Subcutaneous abdominal adipose tissue (tissue), 5 donors: ENCODE data around the gene TOMM20.
A peak's percentile ranks its signal among the peaks of the same experiment; 100 is the strongest.

Experiments used
- H3K27ac ChIP-seq: one replicate; pipeline ENCODE4 v1.7.0; 2013; ENCODE audit warnings: low read depth, mild to moderate bottlenecking, inconsistent platforms, low read length, moderate library complexity
- H3K27me3 ChIP-seq, 5 donors: one replicate each; pipeline ENCODE4 v1.7.0; 2013; ENCODE audit warnings: low read length in 5 of 5, inconsistent platforms in 1 of 5; ENCODE audit not compliant: control insufficient read depth in 5 of 5, insufficient read depth in 4 of 5
- H3K36me3 ChIP-seq, 5 donors: one replicate each; pipeline ENCODE4 v1.7.0; 2013; ENCODE audit warnings: low read length in 5 of 5; ENCODE audit not compliant: control insufficient read depth in 5 of 5, insufficient read depth in 5 of 5
- H3K4me1 ChIP-seq, 5 donors: one replicate each; pipeline ENCODE4 v1.7.0; 2013; ENCODE audit warnings: low read length in 5 of 5, mild to moderate bottlenecking in 3 of 5, moderate library complexity in 1 of 5; ENCODE audit not compliant: control insufficient read depth in 5 of 5, insufficient read depth in 5 of 5
- H3K4me3 ChIP-seq, 5 donors: one replicate each; pipeline ENCODE4 v1.7.0; 2013; ENCODE audit warnings: low read length in 5 of 5, low read depth in 1 of 5
- H3K9ac ChIP-seq, 5 donors: one replicate each; pipeline ENCODE4 v1.7.0; 2013; ENCODE audit warnings: low read length in 5 of 5, mild to moderate bottlenecking in 4 of 5, moderate library complexity in 3 of 5
- H3K9me3 ChIP-seq, 5 donors: one replicate each; pipeline ENCODE4 v1.7.0; 2013; ENCODE audit warnings: low read length in 5 of 5; ENCODE audit not compliant: control insufficient read depth in 5 of 5
- donor health status: healthy.
- donor health status: healthy.
- donor health status: healthy.
- donor health status: healthy.
- donor health status: healthy.

Gene TOMM20

GRCh38 chr1:235069577-235070563 is 58.8 kb downstream of the TOMM20 start:
- H3K9me3 ChIP-seq = no peaks in the 10 kb centered on the region
- H3K4me3 ChIP-seq = peak overlapping the region in 1 of 5 donors; percentile 22
- peak overlapping the region in 3 of 5 donors; percentile 6 to 59 (median 16) for H3K9ac ChIP-seq
- peak overlapping the region; percentile 76 for H3K27ac ChIP-seq
- peaks cover 36 to 56% (median 51%) of the 10 kb centered on the region in 5 donors for H3K4me1 ChIP-seq
- H3K36me3 ChIP-seq = no peaks in the 10 kb centered on the region
- peaks cover 0 to 3% (median 0%) of the 10 kb centered on the region in 5 donors for H3K27me3 ChIP-seq

- Histone ChIP-seq H3K36me3 (no peaks in the 10 kb centered on the region), H3K9me3 (no peaks in the 10 kb centered on the region), H3K27ac (peak overlapping the region; percentile 76), H3K4me3 (peak overlapping the region in 1 of 5 donors; percentile 22), H3K9ac (peak overlapping the region in 1 of 5 donors; percentile 6), H3K27me3 (peaks cover 0 to 3% (median 0%) of the 10 kb centered on the region in 5 donors), H3K4me1 (peaks cover 29 to 49% (median 44%) of the 10 kb centered on the region in 5 donors)
Observed at GRCh38 chr1:235069176-235069575, 59.5 kb downstream of the TOMM20 start.

- Histone ChIP-seq H3K36me3 (no peaks in the 10 kb centered on the region), H3K4me1 (peaks cover 21 to 44% (median 38%) of the 10 kb centered on the region in 5 donors), H3K9ac (peak overlapping the region in 2 of 5 donors; percentile 31 to 35), H3K27me3 (peaks cover 0 to 3% (median 0%) of the 10 kb centered on the region in 5 donors), H3K27ac (peak overlapping the region; percentile 76), H3K4me3 (peak overlapping the region in 1 of 5 donors; percentile 29), H3K9me3 (no peaks in the 10 kb centered on the region)
Observed at GRCh38 chr1:235068158-235069121, 60.2 kb downstream of the TOMM20 start.

- Histone ChIP-seq H3K4me1 (peaks cover 20 to 47% (median 41%) of the 10 kb centered on the region in 5 donors), H3K4me3 (no peak overlapping the region), H3K27ac (peak overlapping the region; percentile 77), H3K36me3 (no peaks in the 10 kb centered on the region), H3K9me3 (no peaks in the 10 kb centered on the region), H3K27me3 (peaks cover 0 to 3% (median 0%) of the 10 kb centered on the region in 5 donors), H3K9ac (peak overlapping the region in 2 of 5 donors; percentile 31 to 35)
Observed at GRCh38 chr1:235067396-235068157, 61.1 kb downstream of the TOMM20 start.

DNA sequence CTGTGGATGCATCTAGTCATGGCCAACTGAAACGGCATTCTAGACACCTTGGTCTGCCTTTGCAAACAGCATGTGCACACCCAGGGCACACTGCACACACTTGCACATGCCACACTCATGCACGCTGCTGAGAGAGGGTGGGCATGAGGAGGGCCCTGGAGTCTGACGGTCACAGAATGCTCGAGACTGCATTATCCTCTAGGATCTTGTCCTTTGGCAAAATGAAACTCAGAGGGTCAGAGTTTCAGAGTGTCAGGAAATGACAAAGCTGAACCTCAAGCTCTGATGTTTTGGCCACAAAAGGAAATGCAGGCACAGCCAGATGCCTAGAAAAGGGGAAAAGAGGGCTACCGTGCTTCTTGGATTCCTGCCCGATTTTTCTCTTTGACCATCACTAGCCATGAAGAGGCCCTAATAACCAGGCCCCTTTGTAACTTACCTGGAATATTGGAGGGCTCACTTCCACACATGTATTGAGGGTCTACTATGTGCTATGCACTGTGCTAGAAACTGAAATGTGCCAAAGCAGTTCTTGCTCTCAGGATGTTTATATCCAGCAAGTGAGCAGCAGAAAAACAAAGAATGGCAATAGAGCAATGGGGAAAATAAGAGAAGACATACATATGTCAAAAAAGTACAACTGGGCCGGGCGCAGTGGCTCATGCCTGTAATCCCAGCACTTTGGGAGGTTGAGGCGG is 65.4 kb downstream of the TOMM20 start:
- H3K9me3 ChIP-seq = no peaks in the 10 kb centered on the region
- peaks cover 9 to 46% (median 31%) of the 10 kb centered on the region in 5 donors for H3K4me1 ChIP-seq
- no peaks in the 10 kb centered on the region for H3K36me3 ChIP-seq
- H3K27ac ChIP-seq = no peak overlapping the region
- peak overlapping the region in 2 of 5 donors; percentile 4 to 13 for H3K4me3 ChIP-seq
- no peaks in the 10 kb centered on the region for H3K27me3 ChIP-seq
- H3K9ac ChIP-seq = no peak overlapping the region

DNA sequence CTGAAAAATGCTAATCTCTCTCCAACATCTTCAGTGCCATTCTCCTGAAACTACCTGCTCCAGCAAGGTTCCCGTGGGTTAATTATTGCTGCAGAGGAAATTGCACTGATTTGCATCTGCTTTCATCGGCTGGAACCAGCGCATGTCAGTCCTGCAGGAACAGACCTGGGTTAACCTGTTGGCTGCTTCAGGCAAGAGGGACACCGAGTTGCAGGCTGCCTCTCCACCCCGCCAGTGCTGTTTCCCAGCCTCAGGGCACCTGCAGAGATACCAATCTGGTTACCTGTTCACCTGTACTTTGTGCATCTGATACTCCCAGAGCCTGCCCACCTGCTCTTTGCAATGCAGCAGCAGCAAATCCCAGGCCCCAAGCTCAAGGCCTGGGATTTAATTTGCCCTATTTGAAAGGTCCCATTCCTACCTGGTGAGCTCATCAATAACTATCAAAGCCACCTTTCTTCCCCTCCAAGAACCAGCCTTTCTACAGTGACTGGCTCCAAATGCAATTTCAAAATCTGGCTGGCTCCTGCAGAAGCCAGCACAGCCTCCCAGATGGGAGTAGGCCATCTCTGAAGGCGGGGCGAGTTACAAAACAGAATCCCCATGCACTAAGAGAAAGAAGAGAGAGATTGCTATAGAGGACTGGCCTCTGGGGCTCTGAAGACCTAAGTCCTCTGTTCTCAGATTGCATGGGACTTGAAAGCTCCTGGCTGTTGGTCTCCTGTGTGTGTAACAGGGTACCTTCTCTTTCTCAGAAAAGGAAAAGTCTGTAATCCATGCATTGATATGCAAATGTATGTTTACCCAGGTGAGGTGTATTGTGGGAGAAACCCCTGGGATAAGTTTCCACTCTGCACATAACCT is 67.8 kb downstream of the TOMM20 start:
- Histone ChIP-seq H3K27me3 (no peaks in the 10 kb centered on the region), H3K4me1 (peaks cover 2 to 33% (median 23%) of the 10 kb centered on the region in 5 donors), H3K27ac (peak overlapping the region; percentile 2), H3K36me3 (no peaks in the 10 kb centered on the region), H3K9me3 (no peaks in the 10 kb centered on the region), H3K9ac (no peak overlapping the region), H3K4me3 (no peak overlapping the region)
